Stimulated activated naive CD4-positive, alpha-beta T cell (primary cell): ENCODE results near the gene SUFU.
A peak's percentile ranks its signal among the peaks of the same experiment; 100 is the strongest.

ENCODE experiments used
- DNase-seq, 6 experiments: peaks; one replicate each; lab custom pipeline; 2025; lab: John Stamatoyannopoulos, UW

The SUFU gene

DNA sequence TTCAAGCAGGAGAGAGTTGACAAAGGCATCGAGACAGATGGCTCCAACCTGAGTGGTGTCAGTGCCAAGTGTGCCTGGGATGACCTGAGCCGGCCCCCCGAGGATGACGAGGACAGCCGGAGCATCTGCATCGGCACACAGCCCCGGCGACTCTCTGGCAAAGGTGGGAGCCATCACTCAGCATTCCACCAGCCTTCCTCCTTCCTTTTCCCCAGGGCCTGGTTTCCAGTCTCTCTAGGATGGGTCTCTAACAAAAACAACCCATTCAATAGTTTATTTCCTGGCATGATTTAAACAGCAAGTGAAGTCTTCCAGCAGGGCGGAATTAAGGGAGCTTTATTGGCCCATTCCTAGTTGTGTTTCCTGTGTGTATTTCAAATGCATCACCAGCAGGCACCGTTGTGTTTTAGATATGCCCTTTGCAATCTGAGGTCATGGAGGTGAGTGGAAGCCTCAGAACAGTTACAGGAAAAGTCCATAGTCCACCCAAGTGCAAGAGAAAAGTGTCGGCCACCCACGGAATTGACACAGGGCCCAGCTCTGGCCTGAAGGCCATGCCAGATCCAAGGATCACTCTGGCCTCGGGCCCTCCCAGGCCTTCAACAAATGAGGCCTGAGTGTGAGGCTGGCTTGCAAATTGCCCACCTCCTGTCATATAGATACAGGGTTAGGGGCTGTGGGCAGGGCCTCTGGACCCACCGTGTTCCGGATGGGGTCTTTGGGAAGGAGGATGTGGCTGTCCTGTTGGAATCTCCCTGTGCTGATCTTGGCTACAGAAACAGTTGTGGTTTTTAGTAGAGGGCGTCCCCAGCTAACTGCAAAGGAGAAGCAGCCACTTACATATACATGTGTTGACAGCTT lies 93.6 kb downstream of the SUFU start:
- DNase-seq: no peak

- DNase-seq: no peak
These were observed 94.5 kb downstream of the SUFU start for GRCh38 chr10:102598243-102598642.

- DNase-seq: no peak
These were observed 96.0 kb downstream of the SUFU start for GRCh38 chr10:102599565-102600327.

GRCh38 chr10:102600816-102601215 lies 97.0 kb downstream of the SUFU start:
- DNase-seq: no peak

DNA sequence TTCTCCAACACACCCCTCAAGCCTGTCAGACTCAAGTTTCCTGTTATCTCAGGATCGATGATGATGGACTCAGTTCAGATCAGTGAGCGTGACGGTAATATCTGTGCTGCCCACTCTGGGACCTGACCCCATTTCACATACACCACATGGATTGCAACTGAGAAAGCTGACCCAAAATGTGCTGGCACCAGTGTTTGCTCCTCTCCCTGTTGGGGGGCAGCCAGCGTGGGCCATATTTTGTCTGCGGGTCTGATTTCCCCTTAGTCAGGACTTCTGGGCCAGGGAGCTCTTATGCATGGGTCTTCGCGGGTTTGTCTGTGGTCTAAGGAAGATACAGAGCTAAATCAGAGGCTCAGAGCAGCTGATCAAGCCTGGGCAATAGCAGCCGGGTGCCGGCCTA lies 97.9 kb downstream of the SUFU start:
- DNase-seq: no peak

DNA sequence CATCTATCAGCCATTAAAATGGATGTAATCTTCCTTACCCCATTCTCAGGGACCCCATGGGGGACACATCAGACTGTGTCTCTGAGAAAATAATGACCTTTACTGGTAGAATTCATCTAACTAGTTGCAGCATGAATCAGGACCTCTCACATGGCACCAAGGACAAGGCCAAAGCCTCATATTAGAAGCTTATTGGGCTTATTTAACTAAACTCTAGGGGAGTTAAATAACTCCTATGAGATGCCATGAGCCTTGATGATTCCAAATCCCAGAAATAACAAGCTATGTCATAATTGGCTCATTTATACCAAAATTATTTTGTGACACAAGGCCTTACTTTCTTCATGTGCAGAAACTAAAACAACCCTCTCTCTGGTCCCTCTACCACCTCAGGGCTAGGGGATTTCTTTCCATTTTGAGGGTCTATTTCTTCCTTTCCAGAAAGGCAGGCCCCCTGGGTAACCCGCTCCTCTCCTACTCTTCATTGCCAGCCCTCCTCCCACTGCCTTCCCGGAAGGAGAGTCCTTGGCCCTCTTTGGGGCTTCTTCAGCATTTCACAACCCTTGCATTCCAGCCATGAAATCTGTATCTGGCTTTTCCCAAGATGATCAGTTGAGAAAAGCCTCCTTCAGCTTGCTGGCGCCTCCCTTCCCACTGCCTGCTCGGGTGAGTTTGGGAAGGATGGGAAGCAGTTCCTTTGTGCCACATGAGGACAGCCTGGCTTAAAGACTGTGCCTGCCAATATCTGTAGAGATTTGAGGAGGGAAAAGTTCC lies 98.7 kb downstream of the SUFU start:
- DNase-seq: no peak

DNA sequence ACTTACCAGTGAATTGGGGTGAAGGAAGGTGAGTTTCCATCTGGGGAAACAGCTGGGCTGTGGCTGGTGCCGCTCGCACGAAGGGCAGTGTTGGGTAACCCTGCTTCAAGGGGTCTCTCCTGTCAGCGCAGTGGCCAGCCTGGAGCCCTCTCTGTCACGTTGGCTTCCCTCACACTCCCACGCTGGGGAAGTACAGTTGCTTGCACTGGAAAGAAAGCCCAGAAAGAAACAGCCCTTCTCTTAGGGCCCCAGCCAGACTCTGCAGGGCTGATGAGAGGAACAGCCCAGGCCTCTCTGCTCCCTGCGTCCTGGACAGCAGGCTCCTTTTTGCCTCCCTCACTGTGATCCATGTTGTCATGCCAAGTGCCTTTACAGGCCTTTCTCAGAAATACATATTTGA lies 100.2 kb downstream of the SUFU start:
- no peak for DNase-seq

- DNase-seq: no peak
These were observed 100.7 kb downstream of the SUFU start for GRCh38 chr10:102604439-102604841.

GRCh38 chr10:102605712-102606111 lies 101.9 kb downstream of the SUFU start:
- no peak for DNase-seq

DNA sequence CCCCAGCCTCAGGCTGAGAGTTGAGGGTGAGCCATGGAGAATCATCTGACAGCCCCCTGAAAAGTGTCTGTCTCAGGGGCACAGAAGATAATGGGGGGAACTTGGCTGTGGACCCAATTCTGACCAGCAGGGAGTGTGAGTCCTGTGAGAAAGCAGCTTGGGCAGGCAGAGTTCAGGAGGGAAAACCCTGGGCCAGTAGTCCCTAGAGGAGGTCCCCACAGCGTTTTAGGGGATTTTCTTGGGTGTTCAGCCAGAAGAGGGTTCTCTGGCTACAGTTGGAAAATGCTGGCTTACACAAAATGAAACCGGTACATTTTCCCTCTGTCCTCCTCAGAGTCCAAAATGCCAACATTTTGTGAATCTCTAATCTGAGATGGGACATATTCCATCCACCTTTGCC lies 104.7 kb downstream of the SUFU start:
- no peak for DNase-seq

DNA sequence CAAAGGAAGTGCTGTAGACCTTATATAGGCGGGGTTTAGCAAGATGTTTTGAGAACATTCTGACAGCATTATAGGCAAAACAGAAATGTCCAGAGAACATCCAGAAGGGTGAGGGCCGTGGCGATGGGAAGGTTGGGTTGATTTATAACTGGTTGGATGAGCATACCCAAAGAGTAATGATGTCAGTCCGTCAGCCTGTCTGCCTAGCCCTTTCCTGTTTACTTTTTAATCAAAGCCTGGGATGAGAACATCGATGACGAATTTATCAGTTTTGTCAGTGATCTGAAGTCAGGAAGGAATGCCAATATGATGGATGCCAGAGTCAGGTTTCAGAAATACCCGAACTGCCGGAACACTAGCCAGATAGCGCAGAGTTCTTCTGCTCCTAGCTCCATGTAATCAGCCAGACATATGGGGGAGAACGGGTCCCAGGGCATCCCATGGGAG lies 106.7 kb downstream of the SUFU start:
- DNase-seq: peak in 4 of 6 experiments; percentile 16 to 47 (median 24)

DNA sequence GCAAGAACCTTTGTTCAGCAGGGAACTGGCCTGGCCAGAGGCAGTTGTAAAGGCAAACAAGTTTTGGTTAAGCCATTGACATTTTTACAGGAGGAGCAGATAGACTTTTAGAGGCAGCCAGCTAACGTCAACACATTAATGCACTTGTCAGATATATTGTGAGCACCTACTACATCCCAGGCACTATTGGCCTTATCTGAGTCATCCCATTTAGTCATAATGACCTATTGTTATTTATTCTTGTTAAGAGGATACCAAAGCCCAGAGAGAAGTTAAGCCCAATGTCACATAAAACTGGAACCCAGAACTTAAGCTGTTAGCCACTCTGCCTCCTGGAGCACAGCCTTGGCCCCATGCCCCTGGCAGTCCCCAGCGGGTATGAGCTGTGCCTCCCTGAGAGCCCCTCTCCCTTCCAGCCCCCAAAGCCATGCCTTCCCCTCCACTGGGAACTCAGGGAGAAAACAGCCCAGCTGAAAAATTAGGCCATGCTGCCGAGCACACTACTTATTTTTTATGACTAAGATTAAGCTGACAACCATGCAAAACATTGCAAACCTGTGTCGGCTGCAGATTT lies 107.8 kb downstream of the SUFU start:
- no peak for DNase-seq

- peak; percentile 48 to 76 (median 63) for DNase-seq
These were observed 109.1 kb downstream of the SUFU start for GRCh38 chr10:102612964-102613275.

DNA sequence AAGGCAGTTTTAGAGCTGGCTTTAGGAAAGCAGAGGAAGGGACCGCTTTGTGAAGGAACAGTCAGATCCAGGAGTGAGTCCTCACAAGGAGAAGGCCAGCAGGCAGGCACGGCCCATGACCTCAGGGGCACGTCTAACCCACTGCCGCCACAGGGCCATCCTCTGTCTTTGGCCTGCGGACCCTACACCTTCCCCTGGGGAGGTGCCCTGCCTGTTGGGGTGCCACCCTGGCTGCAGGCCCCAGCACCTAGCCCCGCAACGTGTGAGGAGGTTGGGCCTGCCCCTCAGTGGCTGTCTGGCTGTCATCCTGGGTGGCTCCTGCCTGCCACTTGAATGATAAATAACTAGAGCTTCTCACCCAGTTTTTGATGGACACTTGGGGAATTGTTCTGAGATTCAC lies 109.5 kb downstream of the SUFU start:
- DNase-seq: peak in 1 of 6 experiments; percentile 41

GRCh38 chr10:102613785-102614184 lies 110.0 kb downstream of the SUFU start:
- no peak for DNase-seq

DNA sequence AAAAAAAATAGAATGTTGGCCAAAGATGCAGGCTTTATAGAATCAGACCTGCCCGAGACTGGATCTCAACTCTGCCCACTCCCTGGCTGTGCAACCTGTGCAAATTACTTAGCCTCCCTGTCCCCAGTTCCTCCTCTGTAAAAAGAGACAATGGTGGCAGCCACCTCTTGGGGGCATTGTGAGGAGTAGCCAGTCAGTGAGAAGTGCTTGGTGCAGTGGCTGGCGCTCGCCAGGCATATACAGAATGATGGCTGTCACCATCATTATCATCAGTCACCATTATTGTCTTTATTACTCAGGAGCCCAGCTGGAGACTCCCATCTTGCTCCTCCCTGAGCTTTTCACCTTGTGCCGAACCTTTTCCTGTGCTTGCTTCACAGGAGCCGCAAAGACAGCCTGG lies 111.1 kb downstream of the SUFU start:
- no peak for DNase-seq

GRCh38 chr10:102615361-102615760 lies 111.6 kb downstream of the SUFU start:
- DNase-seq: peak in 2 of 6 experiments; percentile 13 to 15

DNA sequence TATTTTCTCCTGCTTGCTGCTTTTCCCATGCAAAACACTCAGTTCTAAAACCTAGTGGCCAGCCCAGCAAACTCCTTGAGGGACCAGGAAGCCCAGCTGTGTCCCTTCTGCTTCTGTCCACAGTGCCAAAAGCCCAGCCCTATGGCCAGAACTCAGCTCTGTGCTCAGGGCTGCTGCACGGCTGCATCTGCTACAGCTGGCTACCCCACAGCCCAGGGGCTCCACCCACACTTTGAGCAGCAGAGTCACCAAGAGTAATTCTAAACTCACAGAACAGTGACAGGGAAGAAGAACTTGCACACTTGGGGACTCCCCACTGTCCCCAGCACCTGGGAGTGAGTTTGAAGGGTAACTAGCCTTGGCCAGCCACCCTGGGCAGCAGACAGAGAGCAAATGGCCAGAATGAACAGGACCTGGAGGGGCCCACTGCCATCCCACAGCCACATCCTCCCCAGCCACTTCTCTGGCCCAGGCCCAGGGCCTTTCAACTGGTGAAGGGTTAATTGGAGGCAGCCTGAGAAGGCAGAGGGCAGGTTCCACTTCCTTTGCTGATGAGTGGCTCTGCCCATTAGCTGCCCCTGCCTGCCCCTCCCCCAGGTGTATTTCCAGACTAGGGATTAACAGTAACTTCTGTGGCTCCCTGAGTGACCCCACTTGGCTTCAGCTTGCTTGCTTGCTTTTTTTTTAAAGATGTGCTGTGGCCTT lies 112.4 kb downstream of the SUFU start:
- DNase-seq: no peak

DNA sequence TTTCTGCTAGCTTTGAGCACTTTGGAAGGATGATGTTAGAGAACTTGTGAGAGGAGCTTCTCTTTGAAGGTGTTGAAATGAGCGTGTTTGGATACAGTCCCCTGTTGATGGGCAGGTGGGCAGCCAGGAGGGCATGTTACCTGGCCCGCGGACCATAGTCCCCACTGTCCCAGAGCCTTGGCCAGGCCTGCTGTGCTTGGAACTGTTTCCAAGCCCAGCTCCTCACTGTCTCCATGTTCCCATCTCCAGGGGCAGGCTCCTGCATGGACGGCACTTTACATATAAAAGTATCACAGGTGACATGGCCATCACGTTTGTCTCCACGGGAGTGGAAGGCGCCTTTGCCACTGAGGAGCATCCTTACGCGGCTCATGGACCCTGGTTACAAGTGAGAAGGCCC lies 113.3 kb downstream of the SUFU start:
- DNase-seq: no peak

GRCh38 chr10:102617816-102618215 lies 114.0 kb downstream of the SUFU start:
- no peak for DNase-seq

DNA sequence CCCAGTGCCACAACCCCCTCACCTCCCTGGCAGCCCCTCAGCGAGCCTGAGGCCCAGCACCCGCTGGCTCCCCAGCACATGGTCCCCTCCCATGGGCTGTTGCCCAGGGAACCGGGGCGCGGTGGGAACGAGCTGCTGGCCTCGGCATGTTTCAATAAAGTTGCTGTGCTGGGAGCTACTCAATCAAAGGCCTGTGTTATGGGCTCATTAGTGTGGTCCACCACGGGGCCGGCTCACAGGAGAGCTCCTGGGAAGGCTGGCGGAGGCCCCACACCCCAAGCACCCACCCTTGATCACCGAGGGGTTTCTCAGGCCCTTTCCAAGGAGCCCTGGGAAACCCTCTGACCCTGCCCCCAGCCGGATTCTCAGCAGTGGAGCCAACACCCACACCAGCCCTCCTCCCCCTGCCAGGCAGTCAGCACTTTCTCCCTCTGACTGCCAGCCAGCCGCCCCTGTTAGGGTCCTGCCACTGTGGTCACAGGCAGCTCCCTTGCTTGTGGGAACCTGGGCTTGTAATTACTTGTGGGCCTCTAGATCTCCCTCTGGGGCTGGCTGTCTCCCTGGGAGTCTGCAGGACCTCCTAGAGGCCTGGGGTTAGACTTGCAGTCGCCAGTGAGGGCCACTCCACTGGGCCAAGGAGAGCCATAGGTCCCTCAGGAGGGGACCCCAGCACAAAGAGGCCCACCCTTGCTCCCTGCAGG lies 115.7 kb downstream of the SUFU start:
- no peak for DNase-seq
